Esophagus squamous epithelium (tissue), 4 donors: ENCODE measurements around the gene CABLES1.

Experiments
- POLR2A ChIP-seq, 4 donors: fragments of 450-650 bp; IDR thresholded peaks; one replicate each; pipeline ENCODE4 v1.6.1; 2017; ENCODE audit warnings: antibody characterized with exemption in 4 of 4, mild to moderate bottlenecking in 4 of 4, moderate library complexity in 3 of 4
- TF ChIP-seq, protein P1 (sequence below), 6 experiments: fragments of 450-650 bp in 4 of 6; fragments of 200-600 bp in 2 of 6; sonication (generic) in 2 of 6; IDR thresholded peaks; one replicate each; pipeline ENCODE4 v1.5.1; 2016 to 2019; ENCODE audit warnings: antibody characterized with exemption in 6 of 6, mild to moderate bottlenecking in 4 of 6, moderate library complexity in 4 of 6

DNA sequence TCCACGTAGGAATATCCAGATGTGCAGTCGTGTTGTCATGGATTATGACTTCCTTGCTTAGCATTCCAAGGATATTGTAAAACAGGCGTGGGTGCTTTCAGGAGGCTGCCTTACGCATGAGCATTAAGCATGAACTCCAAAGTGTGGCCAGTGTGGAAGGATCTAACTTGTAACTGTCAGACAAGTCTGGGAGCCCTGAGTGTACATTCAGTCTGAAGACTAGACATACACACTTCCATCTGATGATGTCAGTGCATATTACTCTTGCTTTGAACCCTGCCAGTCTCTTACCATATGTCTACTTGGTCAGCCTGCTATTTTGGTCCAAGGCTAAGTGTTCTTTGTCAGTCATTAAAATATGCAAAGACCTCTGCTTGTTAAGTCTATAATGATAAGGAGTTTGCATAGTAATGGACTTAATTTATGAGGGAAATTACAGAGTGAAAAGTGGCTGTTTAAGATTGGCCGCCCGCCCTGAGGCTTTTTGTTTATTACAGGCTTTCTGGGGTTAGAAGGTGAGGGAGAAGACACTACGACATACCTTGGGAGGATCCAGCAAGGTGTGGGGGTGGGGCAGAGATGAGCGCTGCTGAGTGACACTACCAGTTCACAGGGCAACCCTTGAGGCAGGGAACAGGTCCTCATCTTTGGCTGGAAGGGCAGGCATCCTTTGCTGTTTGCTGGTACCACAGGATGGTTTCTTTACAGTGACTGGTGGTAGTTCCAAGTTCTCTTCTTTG lies 48.3 kb downstream of the CABLES1 start:
- no peak for TF ChIP-seq POLR2A (IDR thresholded peaks at IDR 0.05)
- TF ChIP-seq, protein P1, sequence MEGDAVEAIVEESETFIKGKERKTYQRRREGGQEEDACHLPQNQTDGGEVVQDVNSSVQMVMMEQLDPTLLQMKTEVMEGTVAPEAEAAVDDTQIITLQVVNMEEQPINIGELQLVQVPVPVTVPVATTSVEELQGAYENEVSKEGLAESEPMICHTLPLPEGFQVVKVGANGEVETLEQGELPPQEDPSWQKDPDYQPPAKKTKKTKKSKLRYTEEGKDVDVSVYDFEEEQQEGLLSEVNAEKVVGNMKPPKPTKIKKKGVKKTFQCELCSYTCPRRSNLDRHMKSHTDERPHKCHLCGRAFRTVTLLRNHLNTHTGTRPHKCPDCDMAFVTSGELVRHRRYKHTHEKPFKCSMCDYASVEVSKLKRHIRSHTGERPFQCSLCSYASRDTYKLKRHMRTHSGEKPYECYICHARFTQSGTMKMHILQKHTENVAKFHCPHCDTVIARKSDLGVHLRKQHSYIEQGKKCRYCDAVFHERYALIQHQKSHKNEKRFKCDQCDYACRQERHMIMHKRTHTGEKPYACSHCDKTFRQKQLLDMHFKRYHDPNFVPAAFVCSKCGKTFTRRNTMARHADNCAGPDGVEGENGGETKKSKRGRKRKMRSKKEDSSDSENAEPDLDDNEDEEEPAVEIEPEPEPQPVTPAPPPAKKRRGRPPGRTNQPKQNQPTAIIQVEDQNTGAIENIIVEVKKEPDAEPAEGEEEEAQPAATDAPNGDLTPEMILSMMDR (IDR thresholded peaks at IDR 0.05): no peak
